Germinal center (tissue), 1 donor: ENCODE data around the gene CLIC6.
"Not testable (repeated sequence)": the region's sequence is repeated elsewhere in the genome, so short reads cannot be mapped to it uniquely, and the experiment has no call there.

ENCODE experiments used
- DNase-seq: peaks from one replicate; pipeline ENCODE4 v3.0.0; 2012; ENCODE audit warnings: mixed read lengths, low spot score

CLIC6 gene

DNA sequence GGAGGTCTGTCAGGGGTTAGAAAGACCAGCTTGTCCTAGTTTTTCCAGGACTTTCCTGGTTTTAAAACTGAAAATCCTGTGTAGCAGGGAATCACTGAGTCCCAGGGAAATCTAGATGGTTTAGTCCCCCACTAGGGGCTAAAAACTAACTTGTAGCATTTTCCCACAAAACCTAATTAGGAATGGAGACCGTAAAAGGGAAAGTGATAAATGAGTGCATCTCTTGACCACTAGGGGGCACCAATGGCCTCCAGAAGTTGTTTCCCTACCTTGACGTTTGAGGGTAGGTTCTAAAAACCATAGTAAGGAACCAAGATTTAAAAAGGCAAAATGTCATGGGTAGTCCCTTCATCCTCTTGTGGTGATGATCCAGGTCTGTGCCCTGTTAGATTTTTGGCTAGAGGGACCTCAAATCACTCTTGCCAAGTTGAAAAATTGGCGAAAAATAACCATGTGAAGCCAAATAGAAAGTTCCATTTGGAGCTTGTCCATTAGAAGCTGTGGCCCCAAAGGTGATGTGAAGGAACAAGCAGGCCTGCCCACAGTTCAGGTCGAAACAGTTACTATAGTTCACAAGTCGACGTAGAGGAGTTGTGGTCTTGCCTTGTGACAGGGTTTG, 24.5 kb downstream of the CLIC6 start:
- peak; percentile 56 for DNase-seq

DNA sequence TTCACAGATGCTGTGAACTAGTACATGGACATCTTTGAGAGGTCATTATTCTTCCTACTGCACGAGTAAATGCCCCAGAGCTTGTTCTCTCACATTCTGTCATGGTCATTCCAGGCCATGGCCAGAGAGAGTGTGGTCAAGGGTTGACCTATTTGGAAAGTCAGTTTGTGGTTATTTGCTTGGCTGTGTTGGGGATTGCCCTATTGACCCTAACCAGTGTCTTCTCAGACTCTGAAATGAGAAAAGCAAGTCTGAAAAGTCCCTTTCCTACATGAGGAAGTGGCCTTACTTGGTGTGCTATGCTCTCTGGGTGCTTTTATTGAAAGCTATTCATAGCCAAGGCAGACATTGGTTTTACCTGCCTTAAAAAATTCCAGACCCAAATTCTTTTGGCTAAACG, 26.6 kb downstream of the CLIC6 start:
- DNase-seq, result no peak

DNA sequence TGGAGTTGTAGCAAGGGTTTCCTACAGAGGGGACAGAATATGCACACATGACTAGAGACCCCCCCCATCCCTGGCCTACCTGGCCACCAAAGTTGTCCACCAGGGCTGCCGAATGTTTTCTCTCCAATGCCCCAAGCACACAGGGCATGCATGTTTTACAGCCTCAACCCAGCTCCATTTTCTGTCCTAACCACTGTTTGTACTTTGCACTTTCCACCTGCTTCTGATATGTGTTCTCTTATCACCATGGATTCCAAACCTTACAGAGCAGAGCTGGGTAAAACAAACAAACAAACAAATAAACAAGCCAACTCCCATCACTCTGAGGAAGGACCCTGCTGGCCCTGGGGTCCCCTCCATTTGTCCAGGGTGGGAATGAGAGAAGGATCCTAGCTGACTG, 27.3 kb downstream of the CLIC6 start:
- DNase-seq, result no peak

DNA sequence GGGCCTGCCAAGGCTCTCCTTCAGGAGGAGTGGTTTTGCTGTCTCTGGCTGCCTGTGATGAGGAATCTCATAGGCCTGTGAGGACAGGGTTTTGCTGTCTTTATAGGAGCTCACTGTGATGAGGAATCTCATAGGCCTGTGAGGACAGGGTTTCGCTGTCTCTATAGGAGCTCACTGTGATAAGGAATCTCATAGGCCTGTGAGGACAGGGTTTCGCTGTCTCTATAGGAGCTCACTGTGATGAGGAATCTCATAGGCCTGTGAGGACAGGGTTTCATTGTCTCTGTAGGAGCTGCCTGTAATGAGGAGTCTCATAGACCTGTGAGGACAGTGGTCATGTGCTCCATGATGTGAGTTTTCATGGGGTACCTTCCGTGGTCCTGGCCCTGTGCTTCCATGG, 29.0 kb downstream of the CLIC6 start:
- DNase-seq, result no peak

DNA sequence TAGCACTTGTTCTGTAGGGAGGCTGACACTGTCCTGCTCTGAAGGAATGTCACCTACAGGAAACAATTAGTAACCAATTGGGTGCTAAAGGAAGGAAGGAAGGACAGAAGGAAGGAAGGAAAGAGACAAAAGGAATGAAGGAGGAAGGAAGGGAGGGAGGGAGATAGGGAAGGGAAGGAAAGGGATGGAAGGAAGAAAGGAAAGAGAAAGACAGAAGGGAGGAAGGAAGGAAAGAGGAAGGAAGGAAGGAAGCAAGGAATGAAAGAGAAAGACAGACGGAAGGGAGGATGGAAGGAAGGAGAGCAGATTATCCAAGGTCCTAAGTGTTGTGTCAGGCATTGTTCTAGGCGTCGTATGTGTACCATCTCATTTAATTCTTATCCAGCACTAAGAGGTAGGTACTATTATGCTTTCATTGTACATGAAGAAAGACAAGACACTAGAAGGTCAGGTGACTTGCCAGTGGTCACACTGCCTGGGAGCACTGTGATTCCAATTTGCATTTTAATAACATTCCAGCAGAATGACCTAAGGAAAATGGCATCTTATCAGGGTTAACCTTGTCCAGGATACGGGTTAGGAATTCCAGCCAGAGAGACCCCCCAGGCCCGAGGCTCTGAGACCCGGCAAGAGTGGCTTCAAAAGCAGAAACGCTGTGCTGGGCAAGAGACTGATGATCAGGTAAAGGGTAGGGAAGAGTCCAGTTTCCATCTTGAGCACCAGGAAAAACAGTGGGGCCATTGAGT, 29.6 kb downstream of the CLIC6 start:
- no peak for DNase-seq

DNA sequence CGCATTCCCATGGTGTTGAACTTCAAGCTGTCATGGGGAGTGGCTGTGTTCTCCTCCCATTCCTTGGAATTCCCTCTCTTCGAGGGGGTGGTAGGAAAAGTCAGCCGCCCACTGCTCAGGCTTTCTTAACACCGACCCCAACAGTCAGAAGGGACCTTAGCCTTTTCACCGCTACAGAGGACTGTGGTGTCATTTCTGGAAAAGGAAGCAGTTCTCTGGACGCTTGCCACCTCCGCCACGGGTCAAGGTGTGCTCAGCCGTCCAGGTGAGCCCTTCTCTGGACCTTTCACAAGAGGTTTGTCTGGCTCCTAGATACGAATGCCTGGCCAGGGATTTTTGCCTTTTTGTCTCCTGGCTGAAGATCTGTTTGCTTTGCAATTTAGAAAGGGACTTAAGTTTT, 31.8 kb downstream of the CLIC6 start:
- no peak for DNase-seq

DNA sequence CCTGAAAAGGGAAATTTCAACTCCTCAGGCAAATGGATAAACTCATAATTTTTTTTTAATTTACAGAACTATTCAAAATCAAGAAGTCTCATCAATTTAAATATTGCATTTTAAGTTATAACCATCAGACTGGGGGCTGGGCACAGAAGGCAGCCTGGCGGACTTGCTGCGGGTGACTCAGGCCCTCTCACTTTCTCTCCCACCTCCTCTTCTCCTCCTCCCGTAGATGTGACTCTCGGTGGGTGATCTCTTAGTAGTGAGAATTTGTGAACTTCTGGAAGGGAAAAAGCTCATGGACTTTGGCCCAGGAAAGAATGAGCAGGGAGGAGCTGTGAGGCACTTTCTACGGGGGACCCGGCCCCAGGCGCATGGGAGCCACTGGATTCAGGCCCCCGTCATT, 32.9 kb downstream of the CLIC6 start:
- DNase-seq, result no peak

DNA sequence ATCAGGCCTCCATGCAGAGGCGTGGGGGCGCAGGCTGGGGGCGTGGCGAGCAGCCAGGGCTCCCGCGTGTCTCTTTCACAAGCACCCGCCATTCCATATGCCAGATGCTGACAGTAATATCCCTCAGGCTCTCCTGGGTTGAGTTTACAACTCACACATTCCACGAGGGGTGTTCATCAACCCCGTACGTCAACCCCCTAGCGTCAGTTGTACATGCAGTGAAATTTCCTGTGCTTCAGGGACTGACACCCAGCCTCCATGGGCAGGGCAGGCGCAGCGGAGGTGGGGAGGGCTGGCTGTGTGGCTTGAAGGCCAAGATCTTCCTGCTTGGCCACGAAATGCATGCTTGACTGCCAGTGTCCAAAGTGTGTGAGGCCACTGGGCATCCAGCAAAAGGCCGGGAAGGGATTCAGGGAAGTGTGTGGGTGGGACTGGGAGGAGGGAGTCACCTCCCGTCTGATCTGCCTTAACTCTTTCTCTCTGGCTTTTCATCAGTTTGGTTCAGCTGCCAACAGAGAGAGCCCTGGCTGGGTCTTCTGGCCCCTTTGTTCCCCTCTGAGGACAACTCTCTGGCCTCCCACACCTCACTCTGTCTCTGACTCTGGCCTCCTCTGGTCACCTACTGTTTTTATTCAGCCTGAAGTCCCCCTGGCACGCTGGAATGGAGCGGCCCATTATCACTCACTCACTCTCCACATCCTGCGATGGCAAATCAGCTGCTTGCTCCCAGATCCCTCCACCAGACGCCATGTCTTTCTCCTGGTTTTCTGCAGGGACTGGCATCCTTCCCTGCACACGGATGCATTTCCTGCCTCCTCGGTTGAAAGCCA, 33.8 kb downstream of the CLIC6 start:
- no peak for DNase-seq

DNA sequence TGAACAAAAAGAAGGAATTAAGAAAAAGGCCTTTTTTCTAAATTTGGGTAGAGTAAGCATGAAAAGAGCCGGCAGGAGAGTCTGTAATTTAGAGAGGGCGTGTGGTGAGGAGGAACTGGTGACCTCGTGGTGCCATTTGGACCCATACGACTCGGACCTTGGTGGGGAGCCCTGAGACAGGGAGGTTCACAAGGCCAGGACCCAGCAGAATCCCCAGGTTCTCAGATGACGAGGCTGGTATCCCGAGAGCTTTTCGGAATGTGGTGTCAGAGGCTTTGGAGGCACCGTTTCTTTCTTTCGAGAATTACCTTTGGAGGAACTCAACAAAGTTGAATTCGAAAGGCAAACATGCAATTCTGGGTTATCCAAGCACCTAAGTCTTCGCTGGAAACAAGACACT, 34.8 kb downstream of the CLIC6 start:
- DNase-seq, result no peak

DNA sequence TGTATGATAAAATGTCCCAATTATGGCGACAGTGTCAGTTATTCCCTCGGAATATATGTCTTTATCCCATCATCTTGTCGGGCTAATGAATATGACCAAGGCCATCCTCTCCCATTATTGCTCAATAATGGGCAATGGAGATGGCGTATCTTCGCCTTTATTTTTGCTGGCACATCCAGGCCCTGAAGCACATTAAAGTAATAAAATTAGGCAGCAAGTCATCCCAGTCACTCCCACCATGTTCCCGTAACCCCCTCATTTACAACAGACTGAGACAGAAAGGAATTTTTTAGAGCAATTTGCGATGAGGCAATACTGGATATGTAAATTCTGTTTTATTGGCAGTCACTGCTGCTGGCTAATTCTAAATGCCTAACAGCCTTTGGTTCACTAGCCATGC, 35.3 kb downstream of the CLIC6 start:
- no peak for DNase-seq

DNA sequence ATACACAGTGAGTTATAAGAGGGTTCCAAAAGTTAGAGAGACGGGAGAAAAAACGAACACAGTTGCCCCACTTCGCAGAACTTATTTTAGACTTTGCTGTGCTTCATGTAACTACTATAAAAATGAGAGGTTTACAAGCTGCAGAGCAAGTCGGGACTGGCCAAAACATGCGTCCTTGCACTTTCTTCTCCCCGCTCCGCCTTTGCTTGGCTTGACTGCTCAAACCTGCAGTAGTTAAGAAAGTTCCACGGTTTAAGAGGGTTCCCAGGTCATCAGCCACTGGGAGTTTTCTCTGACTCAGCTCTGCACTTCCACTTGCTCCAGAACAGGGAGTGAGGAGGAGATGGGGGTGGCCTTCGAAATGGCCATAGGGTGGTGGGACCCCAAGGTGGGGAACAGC, 36.2 kb downstream of the CLIC6 start:
- DNase-seq, result no peak

DNA sequence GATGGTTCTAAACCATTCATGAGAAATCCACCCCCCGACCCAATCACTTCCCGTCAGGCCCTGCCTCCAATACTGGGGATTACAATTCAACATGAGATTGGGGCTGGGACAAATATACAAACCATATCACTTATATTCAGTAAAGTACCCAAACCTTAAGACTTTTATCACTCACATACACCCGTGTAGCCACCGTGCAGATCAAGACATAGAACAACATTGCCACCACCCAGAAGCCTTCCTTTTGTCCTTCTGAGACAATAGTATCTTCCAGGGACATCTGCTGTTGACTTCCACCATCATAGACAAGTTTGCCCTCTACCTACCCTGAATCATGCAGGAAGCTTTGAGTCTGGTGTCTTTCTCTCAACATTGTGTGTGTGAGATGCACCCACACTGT, 37.5 kb downstream of the CLIC6 start:
- DNase-seq, result no peak

DNA sequence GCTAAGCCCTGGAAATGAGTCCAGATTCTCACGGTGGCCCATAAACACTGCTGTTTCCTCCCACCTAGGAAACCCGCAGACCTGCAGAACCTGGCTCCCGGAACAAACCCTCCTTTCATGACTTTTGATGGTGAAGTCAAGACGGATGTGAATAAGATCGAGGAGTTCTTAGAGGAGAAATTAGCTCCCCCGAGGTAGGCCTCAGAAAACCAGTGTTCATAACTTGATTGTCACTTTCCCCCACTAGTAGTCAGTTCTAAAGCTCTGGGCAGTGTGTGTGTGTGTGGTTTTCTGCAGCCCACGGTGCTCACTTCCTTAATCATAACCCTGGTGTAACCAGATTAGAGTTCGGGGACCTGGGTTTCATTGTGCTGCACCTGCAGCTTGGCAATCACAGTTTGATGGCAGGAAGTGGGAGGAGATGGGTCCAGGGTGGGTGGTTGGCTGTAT, 39.1 kb downstream of the CLIC6 start:
- DNase-seq, result peak; percentile 23

DNA sequence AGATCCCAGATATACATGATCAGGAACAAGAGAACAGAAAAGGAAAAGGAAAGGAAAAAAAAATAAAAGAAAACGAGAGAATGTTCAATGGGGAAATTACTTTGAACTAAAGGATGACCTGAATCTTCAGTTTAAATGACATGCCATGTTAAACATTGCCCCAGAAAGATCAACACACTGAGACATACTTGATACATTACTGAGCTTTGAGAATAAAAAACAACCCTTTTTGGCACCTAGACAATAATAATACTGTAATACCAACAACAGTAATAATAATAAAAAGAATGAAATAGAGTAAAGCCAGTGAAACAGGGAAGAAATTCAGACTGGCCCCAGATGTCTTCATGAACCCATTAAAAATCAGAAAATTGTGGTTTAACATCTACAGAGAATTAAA, 44.8 kb downstream of the CLIC6 start:
- no peak for DNase-seq

DNA sequence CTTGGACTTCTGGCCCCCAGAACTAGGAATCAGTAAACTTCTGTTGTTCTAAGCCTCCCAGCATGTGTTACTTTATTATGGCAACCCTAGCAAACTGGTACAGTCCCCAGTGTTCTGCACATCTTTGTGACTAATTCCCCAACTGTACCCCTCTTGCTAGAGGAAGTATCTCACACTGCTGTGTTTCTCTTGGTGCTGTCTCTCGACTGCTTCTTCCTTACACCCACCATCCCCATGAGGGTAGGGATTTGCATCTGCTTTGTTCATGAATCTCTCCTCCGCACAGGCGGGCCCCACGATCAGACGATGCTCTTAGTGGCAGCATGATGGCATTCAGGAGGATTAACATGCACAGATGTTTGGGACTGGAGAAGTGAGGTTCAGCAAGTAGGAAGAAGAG, 46.7 kb downstream of the CLIC6 start:
- peak; percentile 21 for DNase-seq

DNA sequence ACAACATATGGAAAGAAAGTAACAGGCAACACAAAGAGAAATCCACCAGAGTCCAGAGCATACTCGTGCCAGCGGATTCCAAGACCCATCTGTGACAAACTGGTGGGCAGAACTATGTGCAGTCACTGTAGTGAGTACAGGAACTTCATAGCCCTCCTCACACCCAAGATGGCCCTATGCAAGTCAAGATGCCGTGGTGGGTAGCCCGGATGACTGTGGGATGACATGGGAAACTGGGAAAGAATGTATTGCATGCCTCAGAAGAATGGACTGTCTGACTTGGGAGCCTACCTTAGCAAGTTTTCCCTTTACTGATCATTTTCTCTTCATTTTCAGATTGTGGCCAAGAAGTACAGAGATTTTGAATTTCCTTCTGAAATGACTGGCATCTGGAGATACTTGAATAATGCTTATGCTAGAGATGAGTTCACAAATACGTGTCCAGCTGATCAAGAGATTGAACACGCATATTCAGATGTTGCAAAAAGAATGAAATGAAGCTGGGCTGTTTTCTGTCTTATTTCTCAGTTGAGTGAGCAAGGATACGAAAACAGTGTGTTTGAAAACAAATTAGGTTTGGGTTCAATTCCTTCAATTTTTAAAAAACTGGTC, 47.3 kb downstream of the CLIC6 start:
- no peak for DNase-seq

DNA sequence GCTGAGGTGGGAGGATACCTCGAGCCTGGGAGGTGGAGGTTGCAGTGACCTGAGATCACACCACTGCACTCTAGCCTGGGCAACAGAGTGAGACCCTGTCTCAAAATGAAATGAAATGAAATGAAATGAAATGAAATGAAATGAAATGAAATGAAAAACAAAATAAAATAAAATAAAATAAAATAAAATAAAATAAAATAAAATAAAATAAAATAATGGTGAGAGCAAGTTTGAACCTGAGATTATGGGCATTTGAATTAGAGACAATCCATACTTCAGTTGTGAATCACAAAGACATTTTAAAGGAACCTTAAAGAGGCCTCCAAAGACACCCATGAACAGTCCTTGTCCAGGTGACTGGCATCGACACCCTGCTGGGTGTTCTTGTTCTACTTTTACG, 49.7 kb downstream of the CLIC6 start:
- DNase-seq, result not testable (repeated sequence)

DNA sequence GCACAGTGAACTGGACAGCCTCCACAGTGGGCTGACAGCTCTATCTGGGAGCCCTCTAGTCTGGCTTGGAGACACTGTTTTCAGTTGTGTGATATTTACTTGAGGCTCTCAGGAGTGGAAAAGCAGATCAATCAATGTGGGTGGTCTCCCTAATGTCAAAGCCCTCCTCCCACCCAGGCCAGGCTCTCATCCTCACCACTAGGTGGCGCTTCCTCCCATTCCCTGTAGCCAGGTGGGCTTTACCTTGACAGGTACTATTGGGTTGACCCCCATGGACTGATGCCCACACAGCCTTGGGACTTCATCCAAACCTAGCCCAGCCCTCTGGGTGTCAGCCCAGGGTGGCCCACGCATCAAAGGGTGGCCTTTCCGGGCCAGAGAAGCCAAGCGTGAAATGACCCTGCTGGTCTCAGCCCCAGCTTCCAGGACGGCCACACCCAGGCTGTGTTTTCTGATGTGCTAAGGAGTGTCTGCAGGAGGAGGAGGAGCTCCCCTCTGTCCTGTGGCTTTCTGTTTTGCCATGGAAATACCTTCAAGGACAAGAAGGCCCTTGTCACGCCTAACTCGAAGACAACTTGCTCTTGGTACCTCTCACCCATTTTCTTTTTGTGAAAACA, 54.0 kb downstream of the CLIC6 start:
- DNase-seq, result peak; percentile 64

DNA sequence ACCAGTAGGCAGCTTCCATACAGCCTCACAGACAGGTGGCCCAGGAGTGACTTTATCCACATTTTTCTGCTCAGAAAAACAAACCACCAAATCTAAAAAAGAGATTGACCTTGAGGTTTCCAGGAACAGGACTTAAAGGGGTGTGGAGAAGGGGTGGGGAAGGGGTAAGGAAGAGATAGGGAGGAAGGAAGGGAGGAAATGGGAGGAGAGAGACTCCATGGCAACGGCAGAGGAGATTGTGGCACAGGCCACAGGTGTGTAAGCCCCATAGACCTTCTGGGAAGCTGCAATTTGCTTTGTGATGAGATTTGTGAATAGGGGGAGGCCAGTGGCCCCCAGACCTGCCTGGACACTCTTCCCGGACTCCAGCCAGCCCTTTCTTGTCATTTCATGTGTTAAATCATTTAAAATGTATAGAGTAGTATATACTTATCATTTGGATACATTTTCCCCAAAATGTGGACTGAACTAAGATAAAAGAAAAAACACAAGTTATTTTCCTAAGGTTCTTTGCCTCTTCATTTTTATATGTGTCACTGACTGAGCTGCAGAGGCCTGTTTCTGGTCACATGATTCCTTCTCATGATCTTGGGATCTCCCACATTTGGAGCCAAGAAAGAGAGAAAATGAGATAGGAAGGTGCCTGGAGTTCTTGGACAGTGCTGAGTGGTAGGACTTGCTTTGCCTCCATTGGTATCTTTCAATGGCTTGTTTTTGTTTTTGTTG, 55.5 kb downstream of the CLIC6 start:
- no peak for DNase-seq

DNA sequence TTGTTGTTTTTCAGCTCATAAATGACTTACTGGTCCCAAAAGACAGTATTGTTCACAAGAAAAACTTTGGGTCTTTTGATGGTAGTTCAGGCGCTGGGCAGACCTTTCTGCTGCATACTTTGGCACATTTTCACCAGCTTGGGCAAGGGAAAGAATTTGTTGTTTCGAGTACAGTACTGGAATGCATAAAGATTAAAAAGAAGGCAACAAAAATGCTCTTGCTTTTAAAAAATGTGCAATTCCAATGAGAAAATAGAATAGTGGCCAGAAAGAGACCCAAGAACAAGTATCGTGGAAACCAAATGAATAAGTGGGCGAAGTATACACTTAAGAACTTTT, 56.0 kb downstream of the CLIC6 start:
- DNase-seq, result no peak

DNA sequence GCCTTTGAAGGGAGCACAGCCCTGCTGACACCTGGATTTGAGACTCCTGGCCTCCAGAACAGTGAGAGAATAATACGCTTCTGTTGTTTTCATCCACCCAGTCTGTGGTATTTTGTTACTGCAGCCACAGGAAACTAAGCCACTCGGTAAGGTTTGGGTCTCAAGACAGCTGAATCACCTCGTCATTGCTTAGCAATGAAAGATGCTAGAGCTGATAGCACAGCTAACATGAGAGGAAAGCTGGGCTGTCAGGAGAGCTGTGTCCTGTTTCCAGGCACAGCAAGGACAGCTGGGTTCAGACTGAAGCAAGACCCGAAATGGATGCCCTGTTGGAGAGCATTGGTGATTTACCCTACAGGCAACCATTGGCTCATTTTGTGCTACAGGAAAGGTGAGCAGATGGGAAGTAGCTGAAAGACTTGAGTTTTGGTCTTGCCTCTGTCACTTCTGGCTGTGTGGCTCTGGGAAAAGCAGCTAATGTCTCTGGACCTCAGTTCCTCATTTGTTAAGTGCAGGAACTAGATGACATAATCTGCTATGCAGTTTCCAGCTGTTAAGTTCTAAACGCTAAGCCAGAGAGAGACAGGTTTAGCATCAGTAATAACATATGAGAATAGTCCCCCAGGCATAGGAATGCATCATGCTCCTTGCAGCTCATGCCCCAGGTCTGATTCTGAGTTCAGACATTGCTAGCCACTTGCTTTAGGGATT, 58.0 kb downstream of the CLIC6 start:
- DNase-seq, result no peak
